Measurements from ENCODE around the gene LRRC3C.
A peak's percentile ranks its signal among the peaks of the same experiment; 100 is the strongest.

The LRRC3C gene

GRCh38 chr17:39950871-39951348 is 23.4 kb downstream of the LRRC3C start:
- no peak for DNase-seq

- no peak for DNase-seq
These were observed 24.6 kb downstream of the LRRC3C start for GRCh38 chr17:39951924-39952679.

GRCh38 chr17:39952680-39953470 is 25.3 kb downstream of the LRRC3C start:
- peak; percentile 98 for DNase-seq

- no peak for DNase-seq
These were observed 25.9 kb downstream of the LRRC3C start for GRCh38 chr17:39953471-39953888.

GRCh38 chr17:39954876-39955275 is 27.3 kb downstream of the LRRC3C start:
- DNase-seq = no peak

- no peak for DNase-seq
These were observed 28.2 kb downstream of the LRRC3C start for GRCh38 chr17:39955726-39956225.

- no peak for DNase-seq
These were observed 33.1 kb downstream of the LRRC3C start for GRCh38 chr17:39960524-39961041.

GRCh38 chr17:39962642-39963220 is 35.2 kb downstream of the LRRC3C start, which contains the start of gene GSDMA:
TSS of gene GSDMA (plus strand) at chr17:39963004. CDS start at chr17:39965688, 2,684 bp downstream.
- DNase-seq = no peak

- DNase-seq = no peak
These were observed 36.3 kb downstream of the LRRC3C start for GRCh38 chr17:39963829-39964228.

- DNase-seq = no peak
These were observed 37.6 kb downstream of the LRRC3C start for GRCh38 chr17:39965017-39965699.

GRCh38 chr17:39966771-39967170 is 39.2 kb downstream of the LRRC3C start:
- no peak for DNase-seq

- DNase-seq = no peak
These were observed 41.2 kb downstream of the LRRC3C start for GRCh38 chr17:39968761-39969160.

- DNase-seq = no peak
These were observed 41.8 kb downstream of the LRRC3C start for GRCh38 chr17:39969375-39969774.

- no peak for DNase-seq
These were observed 42.7 kb downstream of the LRRC3C start for GRCh38 chr17:39970157-39970692.

- DNase-seq = no peak
These were observed 43.6 kb downstream of the LRRC3C start for GRCh38 chr17:39971076-39971603.

- peak; percentile 52 for DNase-seq
These were observed 44.7 kb downstream of the LRRC3C start for GRCh38 chr17:39972271-39972670.

- DNase-seq = no peak
These were observed 46.0 kb downstream of the LRRC3C start for GRCh38 chr17:39973496-39973895.

- DNase-seq = no peak
These were observed 46.9 kb downstream of the LRRC3C start for GRCh38 chr17:39974433-39974832.

GRCh38 chr17:39975801-39976200 is 48.3 kb downstream of the LRRC3C start:
- DNase-seq = no peak

GRCh38 chr17:39979016-39979670 is 51.6 kb downstream of the LRRC3C start:
- DNase-seq = no peak

- peak; percentile 89 for DNase-seq
These were observed 52.4 kb downstream of the LRRC3C start for GRCh38 chr17:39979893-39980350.

All from hematopoietic multipotent progenitor cell treated with erythropoietin and hydrocortisone succinate and interleukin-3 and kit ligand, for 4 days (in vitro differentiated cells).